Keratinocyte (primary cell): ENCODE measurements around the gene CDC26. TPM values are rescaled to one million over a fixed set of nuclear protein-coding genes. Genes with fewer than 3 reads are reported as not detected.

Experiments
- DNase-seq: peaks from one replicate; pipeline ENCODE4 v3.0.0-alpha.2; 2011; ENCODE audit warnings: low read depth, missing footprints, low spot score
- FAIRE-seq: peaks from 2 replicates; lab custom pipeline; 2011; peaks lifted over from hg19 to GRCh38; lab: Jason Lieb, UNC
- H2AFZ ChIP-seq: 2 replicates; pipeline ENCODE4 v1.6.0; 2012; ENCODE audit warnings: low read length, control low read depth, inconsistent platforms; ENCODE audit not compliant: control insufficient read depth
- H3K27ac ChIP-seq: 2 replicates; pipeline ENCODE4 v1.5.1; 2011; ENCODE audit warnings: low read length; ENCODE audit not compliant: control insufficient read depth, insufficient read depth
- H3K27me3 ChIP-seq: 3 replicates; pipeline ENCODE4 v1.6.0; 2011; ENCODE audit warnings: low read length; ENCODE audit not compliant: control insufficient read depth, insufficient read depth; ENCODE audit errors: extremely low read depth
- H3K36me3 ChIP-seq, 2 experiments: 2 replicates in 1 of 2; 3 replicates in 1 of 2; pipeline ENCODE4 v1.5.1; 2011; ENCODE audit warnings: low read length in 2 of 2, mild to moderate bottlenecking in 1 of 2; ENCODE audit not compliant: control insufficient read depth in 2 of 2, insufficient read depth in 2 of 2; ENCODE audit errors: extremely low read depth in 1 of 2
- H3K4me1 ChIP-seq: 3 replicates; pipeline ENCODE4 v1.5.1; 2011; ENCODE audit warnings: low read length; ENCODE audit not compliant: control insufficient read depth, insufficient read depth; ENCODE audit errors: extremely low read depth
- H3K4me2 ChIP-seq: 3 replicates; pipeline ENCODE4 v1.6.0; 2011; ENCODE audit warnings: low read depth, low read length; ENCODE audit not compliant: control insufficient read depth, insufficient read depth; ENCODE audit errors: extremely low read depth
- H3K4me3 ChIP-seq, 3 experiments: fragments of 200-600 bp in 1 of 3; sonication (generic) in 1 of 3; 2 replicates in 2 of 3; 3 replicates in 1 of 3; pipeline ENCODE4 v1.5.1; 2011 to 2016; ENCODE audit warnings: low read length in 3 of 3, mild to moderate bottlenecking in 3 of 3, control low read depth in 2 of 3, inconsistent platforms in 1 of 3, low read depth in 1 of 3, mixed read lengths in 1 of 3, mixed run types in 1 of 3, moderate library complexity in 1 of 3; ENCODE audit not compliant: control insufficient read depth in 2 of 3, insufficient read depth in 2 of 3; ENCODE audit errors: extremely low read depth in 1 of 3
- H3K79me2 ChIP-seq: 2 replicates; pipeline ENCODE4 v1.6.0; 2012; ENCODE audit warnings: low read length; ENCODE audit not compliant: control insufficient read depth, insufficient read depth
- H3K9ac ChIP-seq: 3 replicates; pipeline ENCODE4 v1.6.0; 2011; ENCODE audit warnings: low read length; ENCODE audit not compliant: control insufficient read depth, insufficient read depth; ENCODE audit errors: extremely low read depth
- H3K9me1 ChIP-seq: 3 replicates; pipeline ENCODE4 v1.6.0; 2011; ENCODE audit warnings: low read length; ENCODE audit not compliant: control insufficient read depth, insufficient read depth; ENCODE audit errors: extremely low read depth
- H3K9me3 ChIP-seq: 2 replicates; pipeline ENCODE4 v1.5.1; 2012; ENCODE audit warnings: low read depth, low read length; ENCODE audit not compliant: control insufficient read depth
- H4K20me1 ChIP-seq: 3 replicates; pipeline ENCODE4 v1.6.0; 2011; ENCODE audit warnings: low read length; ENCODE audit not compliant: control insufficient read depth, insufficient read depth; ENCODE audit errors: extremely low read depth
- EZH2 ChIP-seq: IDR thresholded peaks from one replicate; pipeline ENCODE4 v1.6.1; 2012; ENCODE audit warnings: inconsistent platforms, mild to moderate bottlenecking, low read length, moderate library complexity
- dilution Hi-C: fragments of 300-500 bp; cut with MboI; formaldehyde crosslinking; loops from one replicate; pipeline ENCODE4 v1.7.0; 2020; ENCODE audit warnings: low sequenced_read_pairs; ENCODE audit not compliant: extremely low pct_ligation_motif_present
- polyA plus RNA-seq, 5 experiments: library from polyadenylated mRNA; depleted of rRNA in 3 of 5; stranded (reverse) in 3 of 5; stranded (forward) in 1 of 5; unstranded in 1 of 5; fragments of >200 nt; gene quantifications; 1 replicate in 1 of 5; 2 replicates in 3 of 5; 3 replicates in 1 of 5; pipeline versions ENCODE4 v1.2.1 to v1.2.3, GENCODE V29; 2011 to 2012; ENCODE audit warnings: missing spikeins in 2 of 5, low read depth in 1 of 5, low replicate concordance in 1 of 5
- TF ChIP-seq, protein P1 (sequence below), 3 experiments: IDR thresholded peaks in 1 of 3; conservative IDR thresholded peaks in 1 of 3; optimal IDR thresholded peaks in 1 of 3; 2 replicates in 2 of 3; 3 replicates in 1 of 3; pipeline versions ENCODE3 to v1.5.1; 2011; ENCODE audit warnings: low read length in 3 of 3, mild to moderate bottlenecking in 3 of 3, moderate library complexity in 2 of 3, control low read depth in 1 of 3, inconsistent platforms in 1 of 3; ENCODE audit not compliant: insufficient read depth in 2 of 3; ENCODE audit errors: extremely low read depth in 1 of 3

Gene CDC26
- polyA plus RNA-seq, 1 donor (not counting 4 experiments of a cell fraction or from before 2014, with no cell fraction given) = 56.8 TPM

DNA sequence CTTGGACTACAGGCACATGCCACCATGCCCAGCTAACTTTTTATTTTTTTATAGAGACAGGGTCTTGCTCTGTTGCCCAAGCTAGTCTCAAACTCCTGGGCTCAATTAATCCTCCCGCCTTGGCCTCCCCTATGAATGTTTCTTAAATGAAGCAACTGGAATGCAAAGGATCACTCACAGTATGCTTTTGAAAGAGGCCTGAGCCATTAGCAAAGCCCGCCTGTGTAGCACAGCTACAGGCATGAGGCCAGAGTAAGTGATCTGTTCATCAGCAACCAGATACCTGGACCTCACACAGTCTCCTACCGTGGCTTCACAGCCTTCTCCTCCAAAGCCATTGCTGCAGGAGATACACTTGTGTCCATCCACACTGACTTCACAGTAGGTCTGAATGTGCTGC is 44.7 kb upstream of the CDC26 start:
- H4K20me1 ChIP-seq = no peaks in the 10 kb centered on the region
- H3K36me3 ChIP-seq = peaks cover 0 to 2% of the 10 kb centered on the region in 2 experiments
- no peak overlapping the region for H3K4me3 ChIP-seq
- no peak overlapping the region for H3K9ac ChIP-seq
- H3K4me1 ChIP-seq = no peaks in the 10 kb centered on the region
- H2AFZ ChIP-seq = no peak overlapping the region
- H3K9me1 ChIP-seq = no peaks in the 10 kb centered on the region
- H3K27ac ChIP-seq = no peak overlapping the region
- H3K9me3 ChIP-seq = no peaks in the 10 kb centered on the region
- FAIRE-seq = no peak
- no peak overlapping the region for H3K4me2 ChIP-seq
- H3K27me3 ChIP-seq = no peaks in the 10 kb centered on the region
- dilution Hi-C loops = no loop called here
- H3K79me2 ChIP-seq = no peaks in the 10 kb centered on the region
- no peak for TF ChIP-seq EZH2
- DNase-seq = no peak

DNA sequence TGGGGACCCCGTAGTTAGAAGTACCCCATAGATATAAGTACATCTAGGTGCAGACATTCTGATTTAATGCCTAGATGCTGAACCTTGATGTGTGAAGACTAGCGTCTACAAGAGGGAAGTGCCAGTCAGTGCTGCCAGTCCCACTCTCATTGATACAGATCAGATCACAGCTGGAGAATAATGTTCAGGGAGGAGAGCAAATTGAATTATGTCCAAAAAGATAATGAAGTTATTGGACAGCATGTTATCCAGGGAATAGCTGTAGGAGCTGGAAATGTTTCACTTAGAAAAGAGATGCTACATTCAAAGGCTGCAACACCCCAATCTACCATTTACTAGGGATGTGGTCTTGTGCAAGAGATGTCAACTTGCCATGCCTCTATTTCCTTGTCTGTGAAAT is 43.7 kb upstream of the CDC26 start:
- dilution Hi-C loops = no loop called here
- Histone ChIP-seq H3K79me2 (no peaks in the 10 kb centered on the region), H3K4me2 (no peak overlapping the region), H3K4me3 (no peak overlapping the region), H3K9me1 (no peaks in the 10 kb centered on the region), H3K36me3 (peaks cover 0 to 2% of the 10 kb centered on the region in 2 experiments), H3K9me3 (no peaks in the 10 kb centered on the region), H2AFZ (no peak overlapping the region), H3K4me1 (no peaks in the 10 kb centered on the region), H3K27me3 (no peaks in the 10 kb centered on the region), H4K20me1 (no peaks in the 10 kb centered on the region), H3K27ac (no peak overlapping the region), H3K9ac (no peak overlapping the region)
- TF ChIP-seq, protein P1, sequence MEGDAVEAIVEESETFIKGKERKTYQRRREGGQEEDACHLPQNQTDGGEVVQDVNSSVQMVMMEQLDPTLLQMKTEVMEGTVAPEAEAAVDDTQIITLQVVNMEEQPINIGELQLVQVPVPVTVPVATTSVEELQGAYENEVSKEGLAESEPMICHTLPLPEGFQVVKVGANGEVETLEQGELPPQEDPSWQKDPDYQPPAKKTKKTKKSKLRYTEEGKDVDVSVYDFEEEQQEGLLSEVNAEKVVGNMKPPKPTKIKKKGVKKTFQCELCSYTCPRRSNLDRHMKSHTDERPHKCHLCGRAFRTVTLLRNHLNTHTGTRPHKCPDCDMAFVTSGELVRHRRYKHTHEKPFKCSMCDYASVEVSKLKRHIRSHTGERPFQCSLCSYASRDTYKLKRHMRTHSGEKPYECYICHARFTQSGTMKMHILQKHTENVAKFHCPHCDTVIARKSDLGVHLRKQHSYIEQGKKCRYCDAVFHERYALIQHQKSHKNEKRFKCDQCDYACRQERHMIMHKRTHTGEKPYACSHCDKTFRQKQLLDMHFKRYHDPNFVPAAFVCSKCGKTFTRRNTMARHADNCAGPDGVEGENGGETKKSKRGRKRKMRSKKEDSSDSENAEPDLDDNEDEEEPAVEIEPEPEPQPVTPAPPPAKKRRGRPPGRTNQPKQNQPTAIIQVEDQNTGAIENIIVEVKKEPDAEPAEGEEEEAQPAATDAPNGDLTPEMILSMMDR (optimal IDR thresholded peaks at IDR 0.05 in 1 of 3, IDR thresholded peaks at IDR 0.05 in 1 of 3, conservative IDR thresholded peaks at IDR 0.05 in 1 of 3; ENCODE audit: extremely low read depth in 1 of 3, insufficient read depth in 2 of 3, low read length in 3 of 3) = no peak
- TF ChIP-seq EZH2 = no peak
- no peak for DNase-seq
- no peak for FAIRE-seq

GRCh38 chr9:113317777-113318176 is 42.4 kb upstream of the CDC26 start:
- no peak for FAIRE-seq
- dilution Hi-C loops = no loop called here

More at GRCh38 chr9:113317777-113318176, 42.4 kb upstream of the CDC26 start:
- no peaks in the 10 kb centered on the region for H4K20me1 ChIP-seq
- no peaks in the 10 kb centered on the region for H3K9me1 ChIP-seq
- no peak overlapping the region for H3K9ac ChIP-seq
- no peak for DNase-seq
- peaks cover 0 to 2% of the 10 kb centered on the region in 2 experiments for H3K36me3 ChIP-seq
- no peaks in the 10 kb centered on the region for H3K79me2 ChIP-seq
- TF ChIP-seq EZH2 = no peak
- TF ChIP-seq, protein P1 (optimal IDR thresholded peaks at IDR 0.05 in 1 of 3, IDR thresholded peaks at IDR 0.05 in 1 of 3, conservative IDR thresholded peaks at IDR 0.05 in 1 of 3; ENCODE audit: extremely low read depth in 1 of 3, insufficient read depth in 2 of 3, low read length in 3 of 3) = peak in 1 of 3 experiments; percentile 11
- no peak overlapping the region for H3K4me3 ChIP-seq
- H2AFZ ChIP-seq = no peak overlapping the region
- no peak overlapping the region for H3K4me2 ChIP-seq
- H3K27ac ChIP-seq = no peak overlapping the region
- H3K27me3 ChIP-seq = no peaks in the 10 kb centered on the region
- no peaks in the 10 kb centered on the region for H3K4me1 ChIP-seq
- H3K9me3 ChIP-seq = no peaks in the 10 kb centered on the region
